Measurements from ENCODE around the gene PTCH2. TPM values are rescaled to one million over a fixed set of nuclear protein-coding genes. Genes with fewer than 3 reads are reported as not detected.
A peak's percentile ranks its signal among the peaks of the same experiment; 100 is the strongest.

The PTCH2 gene
- total and polyA plus RNA-seq, 2 of the 13 experiments (the other 11 are each of a cell fraction or from before 2014, with no cell fraction given) = 0.60 to 1.5 TPM

DNA sequence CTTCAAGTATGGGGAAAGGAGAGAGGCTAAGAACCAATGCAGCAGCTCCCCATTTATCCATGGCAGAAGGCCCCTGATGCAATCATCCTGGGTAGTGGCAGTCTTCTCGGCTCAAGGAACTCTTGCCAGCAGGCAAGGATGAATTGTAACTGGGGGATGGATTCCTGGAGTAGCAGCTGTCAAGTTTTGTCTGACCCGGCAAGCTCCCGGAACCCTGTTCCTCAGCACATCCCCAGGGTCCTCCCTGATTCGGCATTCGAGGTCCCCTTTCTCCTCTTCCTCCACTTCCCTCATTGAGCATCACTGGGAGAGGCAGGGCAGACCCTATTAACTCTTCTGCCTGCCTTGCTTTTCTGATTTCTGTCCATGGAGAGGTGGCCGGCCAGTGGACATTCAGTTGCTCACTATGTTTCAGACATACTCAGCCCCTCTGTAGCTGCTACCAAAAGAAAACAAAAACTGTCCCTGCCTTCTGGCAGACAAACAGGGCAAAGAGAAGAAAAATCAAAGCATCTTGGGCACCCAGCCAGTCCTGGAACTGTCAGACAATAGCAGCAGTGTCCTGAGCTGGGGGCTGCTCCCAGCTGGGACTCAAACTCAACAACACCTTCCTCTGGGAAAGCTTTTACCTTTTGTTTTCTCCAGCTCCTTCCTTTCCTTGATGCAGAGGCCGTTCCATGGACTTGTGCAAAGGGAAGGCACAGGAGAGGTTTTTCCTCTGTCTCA, 5.6 kb upstream of the PTCH2 start (continued):
- TF ChIP-seq MTA3 (CRISPR knock-in tag; IDR thresholded peaks at IDR 0.05) = no peak
- TF ChIP-seq, protein P1, sequence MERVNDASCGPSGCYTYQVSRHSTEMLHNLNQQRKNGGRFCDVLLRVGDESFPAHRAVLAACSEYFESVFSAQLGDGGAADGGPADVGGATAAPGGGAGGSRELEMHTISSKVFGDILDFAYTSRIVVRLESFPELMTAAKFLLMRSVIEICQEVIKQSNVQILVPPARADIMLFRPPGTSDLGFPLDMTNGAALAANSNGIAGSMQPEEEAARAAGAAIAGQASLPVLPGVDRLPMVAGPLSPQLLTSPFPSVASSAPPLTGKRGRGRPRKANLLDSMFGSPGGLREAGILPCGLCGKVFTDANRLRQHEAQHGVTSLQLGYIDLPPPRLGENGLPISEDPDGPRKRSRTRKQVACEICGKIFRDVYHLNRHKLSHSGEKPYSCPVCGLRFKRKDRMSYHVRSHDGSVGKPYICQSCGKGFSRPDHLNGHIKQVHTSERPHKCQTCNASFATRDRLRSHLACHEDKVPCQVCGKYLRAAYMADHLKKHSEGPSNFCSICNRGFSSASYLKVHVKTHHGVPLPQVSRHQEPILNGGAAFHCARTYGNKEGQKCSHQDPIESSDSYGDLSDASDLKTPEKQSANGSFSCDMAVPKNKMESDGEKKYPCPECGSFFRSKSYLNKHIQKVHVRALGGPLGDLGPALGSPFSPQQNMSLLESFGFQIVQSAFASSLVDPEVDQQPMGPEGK (CRISPR knock-in tag; IDR thresholded peaks at IDR 0.05) = peak; percentile 35; the same call in 1 of the 2 replicates
- TF ChIP-seq ZFY (CRISPR knock-in tag; IDR thresholded peaks at IDR 0.05) = no peak
- peak; percentile 80; the same call in 1 of the 2 replicates for TF ChIP-seq RBAK (CRISPR knock-in tag; IDR thresholded peaks at IDR 0.05)
- TF ChIP-seq, protein P2, sequence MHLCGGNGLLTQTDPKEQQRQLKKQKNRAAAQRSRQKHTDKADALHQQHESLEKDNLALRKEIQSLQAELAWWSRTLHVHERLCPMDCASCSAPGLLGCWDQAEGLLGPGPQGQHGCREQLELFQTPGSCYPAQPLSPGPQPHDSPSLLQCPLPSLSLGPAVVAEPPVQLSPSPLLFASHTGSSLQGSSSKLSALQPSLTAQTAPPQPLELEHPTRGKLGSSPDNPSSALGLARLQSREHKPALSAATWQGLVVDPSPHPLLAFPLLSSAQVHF (CRISPR knock-in tag; IDR thresholded peaks at IDR 0.05) = no peak
- TF ChIP-seq SOX5 (CRISPR knock-in tag; IDR thresholded peaks at IDR 0.05; ENCODE audit: borderline replicate concordance) = peak; percentile 55; the same call in 1 of the 2 replicates
- no peak for TF ChIP-seq PRPF4 (IDR thresholded peaks at IDR 0.05; ENCODE audit: low read depth, low read length, poor library complexity, severe bottlenecking)
- TF ChIP-seq CREB1 (IDR thresholded peaks at IDR 0.05) = no peak
- TF ChIP-seq CREB1 (CRISPR knock-in tag; IDR thresholded peaks at IDR 0.05) = peak; percentile 23; the same call in 1 of the 2 replicates

DNA sequence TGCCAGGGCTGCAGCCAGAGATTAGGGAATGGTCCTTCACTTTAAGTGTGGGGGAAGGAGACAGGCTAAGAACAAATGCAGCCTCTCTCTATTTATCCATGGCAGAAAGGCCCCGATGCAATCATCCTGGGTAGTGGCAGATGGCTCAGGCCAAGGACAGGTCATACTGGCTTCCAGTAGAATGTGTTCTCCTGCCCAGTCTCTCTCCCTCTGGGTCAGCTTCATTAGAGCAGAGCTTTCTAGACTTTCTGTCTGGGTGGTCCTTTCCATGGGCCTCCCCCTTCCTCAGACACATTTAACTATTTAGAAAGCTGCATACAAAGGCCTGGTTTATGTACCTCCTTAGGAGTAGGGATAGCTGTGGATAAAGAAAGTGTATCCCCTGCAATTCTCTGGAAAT, 4.8 kb upstream of the PTCH2 start:
- FAIRE-seq = no peak
- POLR2A ChIA-PET = no interaction called here

More for the DNA sequence above, 4.8 kb upstream of the PTCH2 start:
- Histone ChIP-seq H2AFZ (ENCODE audit: low read length) (no peak overlapping the region), H4K20me1 (ENCODE audit: insufficient read depth, low read length) (no peaks in the 10 kb centered on the region), H3K27ac (ENCODE audit: extremely low read length, insufficient read depth, low read length) (no peak overlapping the region), H3K4me3 (replicated peaks in 1 of 3; ENCODE audit: insufficient read depth in 1 of 3, low read depth in 2 of 3, low read length in 3 of 3) (no peak overlapping the region), H3K4me2 (ENCODE audit: low read depth, low read length) (no peak overlapping the region), H3K79me2 (ENCODE audit: insufficient read depth, low read length) (no peaks in the 10 kb centered on the region), H3K9me3 (ENCODE audit: low read length) (no peaks in the 10 kb centered on the region), H3K36me3 (replicated peaks in 1 of 2; ENCODE audit: control insufficient read depth in 1 of 2, insufficient read depth in 2 of 2, low read length in 2 of 2) (no peaks in the 10 kb centered on the region; a peak in 1 of 5 replicates), H3K9ac (ENCODE audit: insufficient read depth, low read depth, low read length) (no peak overlapping the region), H3K4me1 (ENCODE audit: insufficient read depth, low read length) (peaks cover 26% of the 10 kb centered on the region), H3K27me3 (ENCODE audit: control insufficient read depth in 1 of 2, insufficient read depth in 2 of 2, low read length in 2 of 2) (no peaks in the 10 kb centered on the region)
- DNase-seq (ENCODE audit: low spot score) = no peak
- CTCF ChIA-PET (ENCODE audit: low intra/inter-chr PET ratio, low total read pairs) = no interaction called here
- ATAC-seq = no peak
- WGBS (ENCODE audit: low lambda C conversion rate) = 50% methylated on average over 1 of the region's 1 CpG
- no TSS peak for BruUV-seq (replicated peaks)
- in situ Hi-C loops (cut with HindIII; ENCODE audit: extremely low pct_ligation_motif_present, low pct_unique_long_range_greater_than_20kb) (loop anchor here (25.0 kb wide), 1 partner anchor 164 kb away; the partner anchor contains the start of genes HECTD3 and UROD), intact Hi-C loops (cut with micrococcal nuclease; ENCODE audit: unreplicated experiment) (no loop called here)
- TF ChIP-seq, protein P3, sequence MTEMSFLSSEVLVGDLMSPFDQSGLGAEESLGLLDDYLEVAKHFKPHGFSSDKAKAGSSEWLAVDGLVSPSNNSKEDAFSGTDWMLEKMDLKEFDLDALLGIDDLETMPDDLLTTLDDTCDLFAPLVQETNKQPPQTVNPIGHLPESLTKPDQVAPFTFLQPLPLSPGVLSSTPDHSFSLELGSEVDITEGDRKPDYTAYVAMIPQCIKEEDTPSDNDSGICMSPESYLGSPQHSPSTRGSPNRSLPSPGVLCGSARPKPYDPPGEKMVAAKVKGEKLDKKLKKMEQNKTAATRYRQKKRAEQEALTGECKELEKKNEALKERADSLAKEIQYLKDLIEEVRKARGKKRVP (CRISPR knock-in tag; IDR thresholded peaks at IDR 0.05) = peak in 1 of 2 experiments; percentile 57; a peak in 2 of 4 replicates
- TF ChIP-seq RXRA (CRISPR knock-in tag; IDR thresholded peaks at IDR 0.05) (0 out of 2 replicates have a peak, but pooled peaks have one; percentile 11), RARA (CRISPR knock-in tag; IDR thresholded peaks at IDR 0.05) (peak; percentile 69), NR2F6 (IDR thresholded peaks at IDR 0.05) (no peak), NR2F6 (CRISPR knock-in tag; IDR thresholded peaks at IDR 0.05) (no peak)
- TF ChIP-seq, protein P4, sequence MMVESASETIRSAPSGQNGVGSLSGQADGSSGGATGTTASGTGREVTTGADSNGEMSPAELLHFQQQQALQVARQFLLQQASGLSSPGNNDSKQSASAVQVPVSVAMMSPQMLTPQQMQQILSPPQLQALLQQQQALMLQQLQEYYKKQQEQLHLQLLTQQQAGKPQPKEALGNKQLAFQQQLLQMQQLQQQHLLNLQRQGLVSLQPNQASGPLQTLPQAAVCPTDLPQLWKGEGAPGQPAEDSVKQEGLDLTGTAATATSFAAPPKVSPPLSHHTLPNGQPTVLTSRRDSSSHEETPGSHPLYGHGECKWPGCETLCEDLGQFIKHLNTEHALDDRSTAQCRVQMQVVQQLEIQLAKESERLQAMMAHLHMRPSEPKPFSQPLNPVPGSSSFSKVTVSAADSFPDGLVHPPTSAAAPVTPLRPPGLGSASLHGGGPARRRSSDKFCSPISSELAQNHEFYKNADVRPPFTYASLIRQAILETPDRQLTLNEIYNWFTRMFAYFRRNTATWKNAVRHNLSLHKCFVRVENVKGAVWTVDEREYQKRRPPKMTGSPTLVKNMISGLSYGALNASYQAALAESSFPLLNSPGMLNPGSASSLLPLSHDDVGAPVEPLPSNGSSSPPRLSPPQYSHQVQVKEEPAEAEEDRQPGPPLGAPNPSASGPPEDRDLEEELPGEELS (CRISPR knock-in tag; IDR thresholded peaks at IDR 0.05) = no peak

Data from HepG2 (cell line).